Measurements from ENCODE around the gene OCLN.

DNA sequence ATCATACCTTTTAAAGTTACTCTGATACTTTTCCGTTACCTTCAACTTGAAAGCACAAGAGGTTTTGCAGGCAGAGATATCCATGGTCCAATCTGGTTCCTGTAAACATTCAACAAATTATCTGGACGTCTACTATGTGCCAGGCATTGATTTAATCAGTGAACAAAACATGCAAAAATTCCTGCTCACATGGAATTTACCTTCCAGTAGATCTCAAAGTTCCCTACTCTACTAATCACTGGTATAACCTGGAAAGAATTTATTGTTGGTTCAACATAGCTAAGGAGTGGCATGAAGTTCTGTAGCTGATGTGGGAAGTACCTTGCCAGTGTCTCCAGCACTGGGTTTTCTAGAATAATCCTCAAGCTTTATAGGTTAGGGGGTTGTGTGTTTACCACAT lies 9.8 kb downstream of the OCLN start:
- TF ChIP-seq CTCF (IDR thresholded peaks at IDR 0.05; ENCODE audit: low read depth, low read length) (no peak), EZH2phosphoT487 (IDR thresholded peaks at IDR 0.05; ENCODE audit: low read depth) (no peak)
